Natural killer cell (primary cell): ENCODE results near the gene PIH1D1. TPM values are rescaled to one million over a fixed set of nuclear protein-coding genes. Genes with fewer than 3 reads are reported as not detected.

Experiments used
- ATAC-seq, 3 donors: fragments of 150-1000 bp in 2 of 3; fragments of 200-7000 bp in 1 of 3; cut with Tn5 transposase; 1 replicate in 1 of 3; 2 replicates in 2 of 3; pipeline ENCODE4 v1.10.0; 2021; ENCODE audit warnings: mild to moderate bottlenecking in 2 of 3, moderate library complexity in 2 of 3
- DNase-seq, 2 donors: peaks; one replicate each; pipeline versions ENCODE4 v3.0.0 to v3.0.0-alpha.2; 2013 to 2021; ENCODE audit warnings: mixed read lengths in 1 of 2
- H3K27ac ChIP-seq: one replicate; pipeline ENCODE4 v1.5.1; 2013; ENCODE audit warnings: mild to moderate bottlenecking, low read length
- H3K27me3 ChIP-seq: one replicate; pipeline ENCODE4 v1.6.1; 2013; ENCODE audit warnings: low read length; ENCODE audit not compliant: control insufficient read depth, insufficient read depth
- H3K36me3 ChIP-seq: one replicate; pipeline ENCODE4 v1.6.1; 2013; ENCODE audit warnings: low read length; ENCODE audit not compliant: control insufficient read depth, insufficient read depth
- H3K4me1 ChIP-seq: one replicate; pipeline ENCODE4 v1.6.1; 2013; ENCODE audit warnings: low read length; ENCODE audit not compliant: control insufficient read depth, insufficient read depth
- H3K4me3 ChIP-seq: one replicate; pipeline ENCODE4 v1.5.1; 2013; ENCODE audit warnings: low read length
- H3K9me3 ChIP-seq: one replicate; pipeline ENCODE4 v1.6.1; 2013; ENCODE audit warnings: low read length; ENCODE audit not compliant: control insufficient read depth, insufficient read depth
- H3K27ac Mint-ChIP-seq, 2 donors: one replicate each; pipeline ENCODE4 v1.8.0; 2022; ENCODE audit warnings: mild to moderate bottlenecking in 2 of 2, mixed read lengths in 2 of 2, moderate library complexity in 1 of 2
- H3K27me3 Mint-ChIP-seq, 2 donors: one replicate each; pipeline ENCODE4 v1.8.0; 2022; ENCODE audit warnings: low read depth in 2 of 2, mixed read lengths in 2 of 2
- H3K36me3 Mint-ChIP-seq: one replicate; pipeline ENCODE4 v1.8.0; 2022; ENCODE audit warnings: mixed read lengths
- H3K4me1 Mint-ChIP-seq, 2 donors: one replicate each; pipeline ENCODE4 v1.8.0; 2022; ENCODE audit warnings: mixed read lengths in 2 of 2
- H3K4me3 Mint-ChIP-seq: one replicate; pipeline ENCODE4 v1.8.0; 2022; ENCODE audit warnings: mild to moderate bottlenecking, moderate library complexity, mixed read lengths
- H3K9me3 Mint-ChIP-seq, 2 donors: one replicate each; pipeline ENCODE4 v1.8.0; 2022; ENCODE audit warnings: mixed read lengths in 2 of 2
- WGBS: methylation state at CpG from one replicate; pipeline ENCODE4 v1.1.7; 2013; ENCODE audit warnings: missing lambda C conversion rate; ENCODE audit not compliant: insufficient coverage; 5-methylcytosine and 5-hydroxymethylcytosine counted together
- intact Hi-C: fragments of 100-400 bp; cut with micrococcal nuclease; formaldehyde crosslinking; loops from one replicate; pipeline ENCODE4 v1.14.2; 2022
- total RNA-seq, 4 donors: library from RNA; stranded (reverse); fragments of 120-200 nt in 1 of 4; gene quantifications; one replicate each; pipeline versions ENCODE4 v1.2.3 to v1.2.4, GENCODE V29; 2013 to 2022
- TF ChIP-seq, protein P1 (sequence below): fragments of 200-600 bp; IDR thresholded peaks from one replicate; pipeline ENCODE4 v1.8.0; 2022; ENCODE audit warnings: antibody characterized with exemption

The PIH1D1 gene
- total RNA-seq, 3 donors from 2014 or later (not counting 1 experiment from before 2014, with no cell fraction given), result 112 to 149 (median 138) TPM

DNA sequence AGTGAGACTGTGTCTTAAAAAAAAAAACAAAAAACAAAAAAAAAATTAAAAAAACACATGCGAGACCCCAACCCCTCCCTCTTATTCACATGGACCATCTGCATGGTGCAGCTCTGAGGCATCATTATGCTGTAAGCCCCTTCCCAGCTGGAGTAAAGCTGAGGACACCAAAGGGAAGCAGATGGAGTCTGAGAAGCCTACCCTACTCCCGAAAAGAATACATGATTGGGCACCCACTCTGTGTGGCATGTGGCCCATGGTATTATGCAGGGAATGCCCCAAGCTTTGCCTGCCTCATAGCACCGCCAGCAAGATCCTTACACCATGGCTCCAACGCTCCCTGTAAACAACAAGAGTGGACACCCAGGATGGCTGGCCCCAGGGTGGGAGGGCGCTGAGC lies 33.1 kb downstream of the PIH1D1 start:
- DNase-seq (no peak), ATAC-seq (no peak)
- H3K27me3 Mint-ChIP-seq, result peaks cover 58 to 62% of the 10 kb centered on the region in 2 donors
- 88% methylated on average over 5 of the region's 5 CpGs for whole genome bisulfite sequencing
- Histone ChIP-seq H3K4me3 (no peak overlapping the region), H3K27me3 (peaks cover 45% of the 10 kb centered on the region), H3K27ac (no peak overlapping the region), H3K9me3 (no peaks in the 10 kb centered on the region), H3K36me3 (no peaks in the 10 kb centered on the region), H3K4me1 (peaks cover 25% of the 10 kb centered on the region)
- peaks cover 9% of the 10 kb centered on the region for H3K36me3 Mint-ChIP-seq
- H3K27ac Mint-ChIP-seq, result no peak overlapping the region
- intact Hi-C loops, result no loop called here
- H3K4me3 Mint-ChIP-seq, result no peak overlapping the region
- TF ChIP-seq, protein P1, sequence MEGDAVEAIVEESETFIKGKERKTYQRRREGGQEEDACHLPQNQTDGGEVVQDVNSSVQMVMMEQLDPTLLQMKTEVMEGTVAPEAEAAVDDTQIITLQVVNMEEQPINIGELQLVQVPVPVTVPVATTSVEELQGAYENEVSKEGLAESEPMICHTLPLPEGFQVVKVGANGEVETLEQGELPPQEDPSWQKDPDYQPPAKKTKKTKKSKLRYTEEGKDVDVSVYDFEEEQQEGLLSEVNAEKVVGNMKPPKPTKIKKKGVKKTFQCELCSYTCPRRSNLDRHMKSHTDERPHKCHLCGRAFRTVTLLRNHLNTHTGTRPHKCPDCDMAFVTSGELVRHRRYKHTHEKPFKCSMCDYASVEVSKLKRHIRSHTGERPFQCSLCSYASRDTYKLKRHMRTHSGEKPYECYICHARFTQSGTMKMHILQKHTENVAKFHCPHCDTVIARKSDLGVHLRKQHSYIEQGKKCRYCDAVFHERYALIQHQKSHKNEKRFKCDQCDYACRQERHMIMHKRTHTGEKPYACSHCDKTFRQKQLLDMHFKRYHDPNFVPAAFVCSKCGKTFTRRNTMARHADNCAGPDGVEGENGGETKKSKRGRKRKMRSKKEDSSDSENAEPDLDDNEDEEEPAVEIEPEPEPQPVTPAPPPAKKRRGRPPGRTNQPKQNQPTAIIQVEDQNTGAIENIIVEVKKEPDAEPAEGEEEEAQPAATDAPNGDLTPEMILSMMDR, result no peak
- no peaks in the 10 kb centered on the region for H3K9me3 Mint-ChIP-seq
- peaks cover 25 to 27% of the 10 kb centered on the region in 2 donors for H3K4me1 Mint-ChIP-seq

DNA sequence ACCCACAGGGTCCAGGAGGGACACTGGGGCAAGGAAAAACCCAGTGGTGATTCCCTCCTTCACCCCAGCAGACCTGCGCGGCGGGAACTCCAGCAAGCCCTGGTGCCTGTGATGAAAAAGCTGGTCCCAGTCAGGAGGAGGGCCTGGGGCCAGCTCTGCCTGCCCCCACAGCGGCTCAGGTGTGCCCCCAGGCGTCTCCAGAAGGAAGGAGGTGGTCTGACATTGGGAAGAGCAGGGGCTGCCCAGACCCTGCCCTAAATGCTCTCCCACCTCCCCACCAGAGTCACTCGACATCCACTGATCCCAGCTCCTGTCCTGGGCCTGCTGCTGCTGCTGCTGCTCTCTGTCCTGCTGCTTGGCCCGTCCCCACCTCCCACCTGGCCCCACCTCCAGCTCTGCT lies 34.5 kb downstream of the PIH1D1 start:
- Histone ChIP-seq H3K27ac (no peak overlapping the region), H3K4me1 (peaks cover 11% of the 10 kb centered on the region), H3K36me3 (no peaks in the 10 kb centered on the region), H3K4me3 (no peak overlapping the region), H3K9me3 (no peaks in the 10 kb centered on the region), H3K27me3 (peaks cover 32% of the 10 kb centered on the region)
- no peak overlapping the region for H3K4me3 Mint-ChIP-seq
- DNase-seq (no peak), ATAC-seq (no peak)
- H3K27me3 Mint-ChIP-seq, result peaks cover 48% of the 10 kb centered on the region in 2 donors
- intact Hi-C loops, result no loop called here
- TF ChIP-seq, protein P1, result no peak
- WGBS, result 80% methylated on average over 7 of the region's 7 CpGs
- H3K36me3 Mint-ChIP-seq, result peaks cover 9% of the 10 kb centered on the region
- H3K4me1 Mint-ChIP-seq, result peaks cover 12 to 17% of the 10 kb centered on the region in 2 donors
- H3K9me3 Mint-ChIP-seq, result no peaks in the 10 kb centered on the region
- no peak overlapping the region for H3K27ac Mint-ChIP-seq

DNA sequence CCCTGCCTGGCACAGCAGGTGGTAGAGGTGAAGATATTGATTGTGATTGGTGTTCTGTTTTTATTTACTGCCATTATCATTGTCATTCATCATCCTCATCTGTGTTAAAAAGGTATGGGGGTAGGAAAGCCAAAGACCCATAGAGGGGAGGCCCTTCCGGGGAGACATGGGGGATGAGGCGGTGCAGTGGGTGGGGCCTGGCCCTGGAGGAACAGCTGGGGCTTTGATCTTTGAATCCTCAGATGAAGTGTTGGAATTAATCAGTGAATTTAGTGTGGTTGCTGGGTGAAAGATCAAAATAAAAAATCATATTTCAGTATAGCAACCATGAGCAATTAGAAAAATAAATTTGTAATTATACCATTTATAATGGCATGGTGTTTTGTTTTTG lies 35.8 kb downstream of the PIH1D1 start:
- 96% methylated on average over 2 of the region's 2 CpGs for WGBS
- H3K9me3 Mint-ChIP-seq, result no peaks in the 10 kb centered on the region
- peaks cover 9% of the 10 kb centered on the region for H3K36me3 Mint-ChIP-seq
- H3K27ac ChIP-seq, result no peak overlapping the region
- H3K4me3 ChIP-seq, result no peak overlapping the region
- TF ChIP-seq, protein P1, result no peak
- peaks cover 0 to 4% of the 10 kb centered on the region in 2 donors for H3K4me1 Mint-ChIP-seq
- DNase-seq (no peak), ATAC-seq (no peak)
- peaks cover 20% of the 10 kb centered on the region for H3K27me3 ChIP-seq
- intact Hi-C loops, result no loop called here
- no peaks in the 10 kb centered on the region for H3K9me3 ChIP-seq
- no peak overlapping the region for H3K4me3 Mint-ChIP-seq
- no peak overlapping the region for H3K27ac Mint-ChIP-seq
- H3K27me3 Mint-ChIP-seq, result peaks cover 35% of the 10 kb centered on the region in 2 donors
- no peaks in the 10 kb centered on the region for H3K36me3 ChIP-seq
- H3K4me1 ChIP-seq, result peaks cover under 1% of the 10 kb centered on the region

DNA sequence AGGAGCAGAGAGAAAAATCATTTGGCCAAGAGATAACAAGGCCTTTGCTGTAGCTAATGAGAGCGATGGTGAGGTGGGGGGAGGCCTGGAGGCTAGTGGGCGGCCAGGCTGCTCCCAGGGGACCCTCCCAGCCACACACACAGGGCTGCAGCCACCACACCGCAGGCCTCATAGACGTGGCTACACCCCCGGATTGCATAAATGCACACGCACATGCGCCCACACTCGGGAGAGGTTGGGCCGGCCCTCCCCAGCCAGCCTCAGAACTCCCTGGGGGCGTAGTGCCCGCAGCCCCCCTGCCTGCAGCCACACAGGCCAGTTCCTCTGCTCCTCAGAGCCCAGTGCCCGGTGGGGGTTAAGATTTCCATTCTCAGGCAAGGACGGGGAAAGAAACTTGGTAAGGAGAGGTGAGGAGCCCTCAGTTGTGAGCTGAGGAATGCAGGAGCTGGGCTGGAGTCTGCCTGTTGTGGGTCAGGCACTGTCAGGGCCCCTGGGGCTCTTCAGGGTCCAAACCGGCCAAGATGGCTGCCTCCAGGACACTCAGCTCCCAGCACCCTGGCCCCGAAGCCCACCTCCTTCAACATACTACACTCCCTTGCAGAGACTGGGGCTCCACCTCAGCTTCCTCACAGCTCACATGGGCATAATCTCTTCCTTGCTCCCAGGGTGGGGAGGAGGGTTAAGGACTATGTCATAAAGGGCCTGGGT lies 36.4 kb downstream of the PIH1D1 start:
- H3K27ac Mint-ChIP-seq, result no peak overlapping the region
- DNase-seq (no peak), ATAC-seq (no peak)
- H3K9me3 ChIP-seq, result no peaks in the 10 kb centered on the region
- peaks cover 15% of the 10 kb centered on the region for H3K27me3 ChIP-seq
- H3K27me3 Mint-ChIP-seq, result peaks cover 30 to 31% of the 10 kb centered on the region in 2 donors
- H3K36me3 ChIP-seq, result no peaks in the 10 kb centered on the region
- H3K4me1 Mint-ChIP-seq, result no peaks in the 10 kb centered on the region
- 61% methylated on average over 15 of the region's 15 CpGs for WGBS
- no peaks in the 10 kb centered on the region for H3K4me1 ChIP-seq
- H3K9me3 Mint-ChIP-seq, result no peaks in the 10 kb centered on the region
- no peak overlapping the region for H3K27ac ChIP-seq
- TF ChIP-seq, protein P1, result no peak
- intact Hi-C loops, result no loop called here
- no peak overlapping the region for H3K4me3 ChIP-seq
- H3K4me3 Mint-ChIP-seq, result no peak overlapping the region
- H3K36me3 Mint-ChIP-seq, result peaks cover 9% of the 10 kb centered on the region
